Transverse colon (tissue), 4 donors: ENCODE results near the gene SYPL2.

Experiments used
- CTCF ChIP-seq, 5 experiments: fragments of 200-600 bp in 3 of 5; fragments of 450-650 bp in 2 of 5; sonication (generic) in 3 of 5; IDR thresholded peaks; 1 replicate in 2 of 5; 2 replicates in 3 of 5; pipeline ENCODE4 v1.5.1; 2016 to 2017; ENCODE audit warnings: antibody characterized with exemption in 5 of 5, inconsistent platforms in 3 of 5, mild to moderate bottlenecking in 2 of 5, moderate library complexity in 1 of 5
- POLR2AphosphoS5 ChIP-seq, 3 donors: sonication (generic); formaldehyde crosslinking; IDR thresholded peaks; one replicate each; pipeline ENCODE4 v1.6.1; 2016; ENCODE audit warnings: antibody characterized with exemption in 3 of 3

- TF ChIP-seq CTCF (IDR thresholded peaks at IDR 0.05) = no peak
- TF ChIP-seq POLR2AphosphoS5 (IDR thresholded peaks at IDR 0.05) = no peak
Observed at GRCh38 chr1:109433322-109433721, 33.0 kb upstream of the SYPL2 start.
